Measurements from ENCODE around the gene SNRNP25. TPM values are rescaled to one million over a fixed set of nuclear protein-coding genes. Genes with fewer than 3 reads are reported as not detected.

Gene SNRNP25
- total and polyA plus RNA-seq, 2 of the 8 experiments (the other 6 are each of a cell fraction or from before 2014, with no cell fraction given) = 53.0 to 58.4 TPM

DNA sequence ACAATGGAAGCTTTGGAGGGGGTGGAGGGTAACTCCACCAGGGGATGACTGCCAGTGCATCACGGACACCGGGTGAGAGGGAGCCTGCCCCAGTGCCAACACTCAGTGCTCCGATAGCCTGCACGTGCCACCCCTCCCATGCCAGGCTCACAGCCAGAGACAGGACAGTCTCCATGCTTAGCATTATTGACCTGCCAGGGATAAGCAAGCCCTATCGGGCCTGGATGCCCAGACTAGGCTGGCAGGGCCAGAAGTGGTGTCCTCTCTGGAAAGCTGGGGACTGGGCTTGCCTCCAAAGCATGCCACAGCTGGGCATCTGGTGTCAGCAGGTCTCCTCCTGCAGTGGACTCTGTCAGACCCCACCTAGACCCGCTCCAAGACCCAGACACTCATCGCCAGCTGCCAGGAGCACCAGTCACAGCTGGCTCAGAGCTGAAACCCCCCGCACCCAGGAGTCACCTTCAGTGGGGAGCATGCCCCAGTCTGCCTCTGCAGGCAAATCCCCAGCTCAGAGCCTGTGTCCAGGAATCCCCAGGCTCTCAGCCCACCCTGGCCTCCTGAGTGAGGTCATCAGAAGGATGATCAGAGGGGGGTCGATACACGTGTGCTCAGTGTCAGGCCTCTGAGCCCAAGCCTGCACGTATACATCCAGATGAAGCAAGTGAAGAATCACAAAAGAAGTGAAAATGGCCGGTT, 20.6 kb downstream of the SNRNP25 start (continued):
- no peak for TF ChIP-seq EP300 (IDR thresholded peaks at IDR 0.05; ENCODE audit: borderline replicate concordance in 1 of 2, low read depth in 2 of 2, low read length in 2 of 2)
